Measurements from ENCODE around the gene CD86.
"Not testable (repeated sequence)": the region's sequence is repeated elsewhere in the genome, so short reads cannot be mapped to it uniquely, and the experiment has no call there.

Gene CD86, protein sequence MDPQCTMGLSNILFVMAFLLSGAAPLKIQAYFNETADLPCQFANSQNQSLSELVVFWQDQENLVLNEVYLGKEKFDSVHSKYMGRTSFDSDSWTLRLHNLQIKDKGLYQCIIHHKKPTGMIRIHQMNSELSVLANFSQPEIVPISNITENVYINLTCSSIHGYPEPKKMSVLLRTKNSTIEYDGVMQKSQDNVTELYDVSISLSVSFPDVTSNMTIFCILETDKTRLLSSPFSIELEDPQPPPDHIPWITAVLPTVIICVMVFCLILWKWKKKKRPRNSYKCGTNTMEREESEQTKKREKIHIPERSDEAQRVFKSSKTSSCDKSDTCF

GRCh38 chr3:122055215-122055614 is at the start of gene CD86:
Gene CD86 (plus strand): TSS chr3:122055362. CDS start chr3:122055490, 128 bp downstream.
- in situ Hi-C loops (cut with HindIII; ENCODE audit: low sequenced_read_pairs) = no loop called here

- in situ Hi-C loops (cut with HindIII; ENCODE audit: low sequenced_read_pairs) = no loop called here
These were observed 48.9 kb upstream of the CD86 start for GRCh38 chr3:122006267-122006666.

- in situ Hi-C loops (cut with HindIII; ENCODE audit: low sequenced_read_pairs) = no loop called here
These were observed 47.0 kb upstream of the CD86 start for GRCh38 chr3:122008166-122008565.

- in situ Hi-C loops (cut with HindIII; ENCODE audit: low sequenced_read_pairs) = no loop called here
These were observed 44.7 kb upstream of the CD86 start for GRCh38 chr3:122010506-122010905.

- in situ Hi-C loops (cut with HindIII; ENCODE audit: low sequenced_read_pairs) = no loop called here
These were observed 43.8 kb upstream of the CD86 start for GRCh38 chr3:122011396-122011795.

DNA sequence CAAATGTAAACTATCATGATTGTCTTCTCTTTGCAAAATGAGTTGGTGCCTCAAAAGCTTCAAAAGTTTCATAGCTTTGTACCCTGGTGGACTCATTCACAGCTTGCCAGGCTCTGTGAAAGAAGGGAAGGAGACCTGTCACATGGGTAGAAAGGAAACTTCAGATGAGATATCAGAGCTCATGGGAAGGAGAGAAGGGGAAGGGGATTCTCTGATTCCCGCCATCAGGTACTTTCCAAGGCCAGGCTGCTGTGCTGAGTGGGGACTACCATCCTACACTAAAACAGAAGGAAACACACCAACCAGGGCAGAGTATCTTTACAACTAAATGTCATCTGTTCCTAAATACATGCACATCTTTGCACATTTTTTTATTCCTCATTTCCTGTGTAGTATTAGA is 42.3 kb upstream of the CD86 start:
- in situ Hi-C loops (cut with HindIII; ENCODE audit: low sequenced_read_pairs) = no loop called here

DNA sequence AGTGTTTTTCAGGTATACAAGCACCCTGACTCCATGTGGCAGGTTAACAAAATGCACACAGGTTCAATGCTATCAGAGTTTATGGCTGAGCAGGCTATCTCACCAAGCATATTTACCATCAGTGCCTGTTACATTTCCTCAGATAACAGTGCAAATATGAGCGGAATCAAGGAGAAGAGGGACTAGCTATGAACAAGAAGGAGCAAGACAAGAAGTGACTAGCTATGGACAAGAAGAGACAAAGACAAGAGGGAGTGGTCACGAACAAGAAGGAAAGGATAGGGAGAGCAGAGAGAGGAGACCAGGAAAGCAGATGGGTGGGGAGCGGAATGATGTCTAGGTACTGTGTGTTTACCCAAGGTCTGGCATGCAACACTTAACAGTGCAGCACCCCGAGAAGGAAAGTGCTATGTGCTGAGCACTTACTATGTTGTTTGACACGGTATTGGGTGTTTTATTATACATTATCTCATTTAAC is 41.7 kb upstream of the CD86 start:
- in situ Hi-C loops (cut with HindIII; ENCODE audit: low sequenced_read_pairs) = no loop called here

DNA sequence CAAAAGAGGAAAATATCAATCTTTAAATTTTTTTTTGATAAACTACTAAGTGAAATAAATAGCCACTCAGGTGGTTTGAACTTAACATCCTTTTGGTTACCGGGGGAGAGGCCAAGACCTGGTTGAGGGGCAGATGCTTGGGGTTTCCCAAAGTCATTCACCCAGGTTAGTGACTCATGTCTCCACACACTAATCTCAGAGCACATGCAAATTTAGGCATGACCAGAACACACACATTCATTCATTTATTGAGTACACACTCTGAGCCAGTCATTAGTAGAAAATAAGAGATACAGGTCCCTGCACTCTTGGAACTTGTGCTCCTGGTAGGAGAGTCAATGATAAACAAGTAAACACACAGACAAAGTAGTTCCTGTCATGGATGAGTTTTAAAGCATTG is 40.4 kb upstream of the CD86 start:
- in situ Hi-C loops (cut with HindIII; ENCODE audit: low sequenced_read_pairs) = no loop called here

GRCh38 chr3:122019493-122019892 is 35.7 kb upstream of the CD86 start:
- in situ Hi-C loops (cut with HindIII; ENCODE audit: low sequenced_read_pairs) = no loop called here

DNA sequence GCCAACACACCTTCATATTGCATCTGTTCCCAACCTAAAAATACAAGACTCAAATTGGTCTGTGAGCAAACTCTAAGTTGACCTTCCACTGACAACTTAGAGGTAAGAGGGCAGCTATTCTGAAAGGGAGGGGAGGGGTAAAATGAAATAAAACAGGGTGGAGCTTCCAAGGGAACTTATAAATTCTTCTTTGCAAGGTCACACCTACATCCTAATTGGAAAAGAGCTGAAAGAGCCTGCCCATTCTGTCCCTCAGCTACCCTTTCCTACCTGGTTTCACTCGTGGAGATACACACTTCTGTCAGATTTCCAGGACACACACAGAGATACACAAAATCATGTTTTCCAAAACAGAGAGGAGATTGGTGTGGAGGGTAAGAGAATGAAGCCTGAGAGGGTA is 34.1 kb upstream of the CD86 start:
- in situ Hi-C loops (cut with HindIII; ENCODE audit: low sequenced_read_pairs) = no loop called here

GRCh38 chr3:122021811-122022401 is 33.3 kb upstream of the CD86 start, which contains the start of gene ILDR1:
Gene ILDR1 (minus strand): TSS chr3:122022247. CDS start chr3:122022077, 170 bp downstream.
- in situ Hi-C loops (cut with HindIII; ENCODE audit: low sequenced_read_pairs) = no loop called here

GRCh38 chr3:122023335-122023910 is 31.7 kb upstream of the CD86 start:
- in situ Hi-C loops (cut with HindIII; ENCODE audit: low sequenced_read_pairs) = no loop called here

DNA sequence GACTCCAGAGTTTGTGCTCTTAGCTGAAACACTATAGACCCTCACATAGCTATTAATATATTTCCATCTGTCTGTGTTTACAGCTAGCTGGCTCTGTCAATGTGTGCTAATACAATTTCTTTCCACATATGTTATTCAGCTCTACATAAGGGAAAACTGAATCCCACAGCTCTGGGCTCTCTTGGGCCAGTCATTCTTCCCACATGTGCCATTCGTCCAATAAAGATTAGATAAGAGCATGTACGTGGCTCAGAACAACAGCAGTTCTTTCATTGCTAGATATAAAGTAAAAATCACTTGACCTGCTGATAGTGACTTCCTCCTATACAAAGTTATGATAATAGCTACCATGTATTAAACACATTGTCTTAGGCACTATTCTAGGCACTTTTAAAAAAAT is 30.4 kb upstream of the CD86 start:
- in situ Hi-C loops (cut with HindIII; ENCODE audit: low sequenced_read_pairs) = no loop called here

DNA sequence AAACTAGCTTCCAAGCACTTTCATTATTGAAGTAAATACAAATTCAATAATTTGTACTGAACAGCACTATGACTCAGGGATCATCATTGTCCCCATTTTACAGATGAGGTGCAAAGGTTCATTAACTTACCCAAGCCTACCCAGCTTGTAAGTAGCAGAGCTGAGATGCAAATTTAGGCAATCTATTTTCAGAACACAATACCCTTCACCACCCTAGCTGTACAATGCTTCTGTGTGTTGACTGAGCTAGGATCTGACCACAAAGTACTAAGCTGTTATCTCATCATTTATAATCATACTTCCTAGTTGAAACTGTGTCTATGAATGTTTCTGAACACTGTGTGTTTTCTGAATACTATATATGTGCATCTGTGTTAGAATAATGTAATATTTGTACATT is 29.9 kb upstream of the CD86 start:
- in situ Hi-C loops (cut with HindIII; ENCODE audit: low sequenced_read_pairs) = no loop called here

- in situ Hi-C loops (cut with HindIII; ENCODE audit: low sequenced_read_pairs) = no loop called here
These were observed 24.6 kb upstream of the CD86 start for GRCh38 chr3:122030381-122031122.

- in situ Hi-C loops (cut with HindIII; ENCODE audit: low sequenced_read_pairs) = no loop called here
These were observed 24.1 kb upstream of the CD86 start for GRCh38 chr3:122031123-122031468.

DNA sequence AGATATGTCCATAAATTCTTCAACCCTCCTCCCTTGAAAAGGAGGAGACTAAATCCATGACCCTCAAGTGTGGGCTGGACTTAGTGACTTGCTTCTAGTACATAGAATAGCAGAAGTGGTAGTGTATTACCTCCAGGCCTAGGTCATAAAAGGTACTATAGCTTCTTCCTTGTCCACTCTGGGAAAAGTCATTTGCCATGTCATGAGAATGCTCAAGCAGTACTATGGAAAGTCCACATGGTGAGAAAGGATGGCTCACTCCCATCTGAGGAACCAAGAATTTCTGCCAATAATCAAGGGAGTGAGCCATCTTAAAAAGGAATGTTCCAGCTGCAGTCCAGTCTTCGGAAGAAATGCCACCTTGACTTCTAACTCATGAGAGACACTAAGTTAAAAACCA is 22.6 kb upstream of the CD86 start:
- in situ Hi-C loops (cut with HindIII; ENCODE audit: low sequenced_read_pairs) = no loop called here

- in situ Hi-C loops (cut with HindIII; ENCODE audit: low sequenced_read_pairs) = no loop called here
These were observed 22.1 kb upstream of the CD86 start for GRCh38 chr3:122033023-122033422.

DNA sequence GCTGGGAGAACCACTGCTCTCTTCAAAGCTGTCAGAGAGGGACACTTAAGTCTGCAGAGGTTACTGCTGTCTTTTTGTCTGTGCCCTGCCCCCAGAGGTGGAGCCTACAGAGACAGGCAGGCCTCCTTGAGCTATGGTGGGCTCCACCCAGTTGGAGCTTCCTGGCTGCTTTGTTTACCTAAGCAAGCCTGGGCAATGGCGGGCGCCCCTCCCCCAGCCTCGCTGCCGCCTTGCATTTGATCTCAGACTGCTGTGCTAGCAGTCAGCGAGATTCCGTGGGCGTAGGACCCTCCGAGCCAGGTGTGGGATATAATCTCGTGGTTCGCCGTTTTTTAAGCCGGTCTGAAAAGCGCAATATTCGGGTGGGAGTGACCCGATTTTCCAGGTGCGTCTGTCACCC is 7.9 kb upstream of the CD86 start:
- in situ Hi-C loops (cut with HindIII; ENCODE audit: low sequenced_read_pairs) = not testable (repeated sequence)

DNA sequence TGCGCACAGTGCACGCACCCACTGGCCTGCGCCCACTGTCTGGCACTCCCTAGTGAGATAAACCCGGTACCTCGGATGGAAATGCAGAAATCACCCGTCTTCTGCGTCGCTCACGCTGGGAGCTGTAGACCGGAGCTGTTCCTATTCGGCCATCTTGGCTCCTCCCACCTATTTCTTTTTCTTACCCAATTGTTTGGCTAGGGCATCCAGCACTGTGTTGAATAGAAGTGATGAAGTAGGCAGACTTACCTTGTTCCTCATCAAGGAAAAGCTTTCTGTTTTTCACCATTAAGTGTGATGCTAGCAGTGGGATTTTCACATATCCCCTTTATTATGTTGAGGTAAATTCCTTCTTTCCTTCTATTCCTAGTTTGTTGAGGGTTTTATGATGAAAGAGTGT is 7.4 kb upstream of the CD86 start:
- in situ Hi-C loops (cut with HindIII; ENCODE audit: low sequenced_read_pairs) = not testable (repeated sequence)

- in situ Hi-C loops (cut with HindIII; ENCODE audit: low sequenced_read_pairs) = no loop called here
These were observed 2.2 kb upstream of the CD86 start for GRCh38 chr3:122052968-122053367.

GRCh38 chr3:122057671-122058070 is 2.5 kb downstream of the CD86 start:
- in situ Hi-C loops (cut with HindIII; ENCODE audit: low sequenced_read_pairs) = no loop called here
